ENCODE data around the gene LTBP1.
"Not testable (repeated sequence)": the region's sequence is repeated elsewhere in the genome, so short reads cannot be mapped to it uniquely, and the experiment has no call there.

The LTBP1 gene

DNA sequence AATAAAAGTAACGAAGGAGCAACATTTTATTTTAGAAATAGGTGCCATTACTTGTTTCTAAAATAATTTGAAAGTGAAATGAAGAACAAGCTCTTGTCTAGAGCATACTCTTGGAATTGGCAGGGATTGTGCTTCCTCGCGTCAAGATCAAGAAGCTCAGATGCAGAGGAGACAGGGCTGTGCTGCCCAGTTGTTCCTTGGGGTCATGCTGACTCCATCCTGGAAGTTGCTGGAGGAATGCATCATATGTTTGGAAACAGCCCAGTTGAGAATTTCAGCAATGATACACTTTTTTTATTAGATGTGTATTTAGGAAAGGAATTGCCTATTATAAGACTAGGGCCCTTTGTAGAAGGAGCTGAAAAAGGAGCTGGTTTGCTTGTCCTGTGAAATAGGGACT, 17.2 kb downstream of the LTBP1 start:
- no peak for DNase-seq

DNA sequence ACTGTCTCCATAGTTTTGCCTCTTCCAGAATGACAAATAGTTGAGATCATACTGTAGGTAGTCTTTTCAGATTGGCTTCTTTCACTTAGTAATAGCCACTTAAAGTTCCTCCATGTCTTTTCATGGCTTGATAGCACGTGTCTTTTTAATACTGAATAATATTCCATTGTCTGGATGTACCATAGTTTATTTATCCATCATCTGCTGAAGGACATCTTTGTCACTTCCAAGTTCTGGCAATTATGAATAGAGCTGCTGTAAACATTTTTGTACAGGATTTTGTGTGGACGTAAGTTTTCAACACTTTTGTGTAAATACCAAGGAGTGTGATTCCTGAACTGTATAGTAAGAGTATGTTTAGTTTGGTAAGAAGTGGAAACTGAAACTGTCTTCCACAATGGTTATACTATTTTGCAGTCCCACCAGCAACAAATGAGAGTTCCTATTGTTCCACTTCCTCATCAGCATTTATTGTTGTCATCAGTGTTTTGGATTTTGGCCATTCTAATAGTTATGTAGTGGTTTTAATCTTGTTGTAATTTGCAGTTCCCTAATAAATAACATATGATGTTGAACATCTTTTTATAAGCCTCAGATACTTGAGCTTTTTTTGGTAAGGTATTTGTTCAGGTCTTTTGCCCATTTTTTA, 18.9 kb downstream of the LTBP1 start:
- DNase-seq, result no peak

DNA sequence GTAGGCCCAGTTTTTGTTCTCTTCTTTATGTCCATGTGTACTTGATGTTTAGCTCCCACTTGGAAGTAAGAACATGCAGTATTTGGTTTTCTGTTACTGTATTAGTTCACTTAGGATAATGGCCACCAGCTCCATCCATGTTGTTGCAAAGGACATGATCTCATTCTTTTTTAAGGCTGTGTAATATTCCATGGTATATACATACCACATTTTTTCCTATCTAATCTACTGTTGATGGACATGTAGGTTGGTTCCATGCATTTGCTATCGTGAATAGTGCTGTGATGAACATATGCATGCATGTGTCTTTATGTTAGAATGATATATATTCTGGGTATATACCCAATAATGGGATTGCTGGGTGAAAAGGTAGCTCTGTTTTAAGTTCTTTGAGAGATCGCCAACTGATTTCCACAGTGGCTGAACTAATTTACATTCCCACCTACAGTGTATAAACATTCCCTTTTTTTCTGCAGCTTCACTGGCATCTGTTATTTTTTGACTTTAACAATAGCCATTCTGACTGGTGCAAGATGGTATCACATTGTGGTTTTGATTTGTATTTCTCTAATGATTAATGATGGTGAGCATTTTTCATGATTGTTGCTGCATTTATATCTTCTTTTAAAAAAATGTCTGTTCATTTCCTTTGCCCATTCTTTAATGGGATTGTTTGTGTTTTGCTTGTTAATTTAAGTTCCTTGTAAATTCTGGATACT, 22.9 kb downstream of the LTBP1 start:
- DNase-seq, result no peak

DNA sequence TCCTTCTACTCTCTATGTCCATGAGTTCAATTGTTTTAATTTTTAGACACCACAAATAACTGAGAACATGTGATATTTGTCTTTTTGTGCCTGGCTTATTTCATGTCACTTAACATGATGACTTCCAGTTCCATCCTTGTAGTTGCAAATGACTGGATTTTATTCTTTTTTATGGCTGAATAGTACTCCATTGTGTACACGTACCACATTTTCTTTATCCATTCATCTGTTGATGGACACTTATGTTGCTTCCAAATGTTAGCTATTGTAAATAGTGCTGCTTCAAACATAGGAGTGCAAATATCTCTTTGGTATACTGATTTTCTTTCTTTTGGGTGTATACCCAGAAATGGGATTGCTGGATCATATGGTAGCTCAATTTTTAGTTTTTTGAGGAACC, 27.0 kb downstream of the LTBP1 start:
- DNase-seq, result not testable (repeated sequence)

DNA sequence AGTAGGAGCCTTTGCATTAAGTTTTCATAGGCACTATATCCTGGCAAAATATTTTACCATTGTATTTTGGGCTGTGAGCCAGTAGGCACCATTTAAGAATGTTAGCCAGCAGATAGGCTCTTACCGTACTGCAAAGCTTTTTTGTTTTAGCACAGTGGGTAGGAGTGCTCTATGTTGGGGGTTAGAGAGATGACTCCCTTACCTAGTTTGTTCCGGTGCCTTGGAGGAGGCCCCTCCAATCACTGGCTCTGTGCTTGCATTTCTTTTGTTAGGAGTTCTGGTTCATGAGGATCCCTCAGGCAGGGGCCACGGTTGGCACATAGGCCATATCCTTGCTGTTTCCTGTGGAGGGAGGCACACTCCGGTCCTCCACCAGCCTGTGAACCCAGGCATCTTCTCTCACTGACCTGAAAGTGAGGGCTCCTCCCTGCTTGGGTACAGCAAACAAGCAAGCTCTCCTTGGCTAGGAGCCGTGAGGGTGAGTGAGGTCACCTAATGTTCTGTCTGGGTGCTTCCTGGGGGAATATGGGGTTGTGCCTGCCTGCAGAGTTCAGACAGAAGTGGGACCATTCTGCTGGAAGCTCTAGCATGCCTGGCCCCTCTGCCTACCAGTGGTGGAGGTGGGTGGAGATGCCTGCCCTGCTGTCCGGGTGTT, 29.8 kb downstream of the LTBP1 start:
- DNase-seq, result no peak

DNA sequence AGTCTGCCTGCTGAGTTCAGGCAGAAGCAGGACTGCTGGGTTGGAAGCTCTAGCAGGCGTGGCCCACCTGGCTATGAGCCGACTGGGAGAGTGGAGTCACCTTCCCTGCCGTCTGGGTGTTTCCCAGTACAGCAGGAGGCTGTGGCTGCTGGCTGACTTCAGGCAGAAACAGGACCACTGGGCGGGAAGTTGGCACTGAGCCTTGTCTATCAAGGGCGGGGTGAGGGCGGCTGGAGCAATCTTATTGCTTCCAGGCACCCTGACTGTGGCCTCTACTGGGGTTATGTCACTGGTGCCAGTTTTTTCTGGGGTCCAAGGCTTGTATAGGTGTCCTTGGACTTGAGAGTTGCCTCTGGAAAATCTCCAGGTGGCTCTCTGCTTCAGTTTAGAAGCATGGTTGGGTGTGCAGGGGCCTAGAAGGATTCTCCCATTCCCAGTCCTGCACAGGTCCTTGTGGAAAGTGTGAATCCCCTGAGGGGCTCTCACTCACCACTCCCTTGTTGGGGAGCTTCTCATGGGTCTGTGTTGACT, 30.5 kb downstream of the LTBP1 start:
- no peak for DNase-seq

DNA sequence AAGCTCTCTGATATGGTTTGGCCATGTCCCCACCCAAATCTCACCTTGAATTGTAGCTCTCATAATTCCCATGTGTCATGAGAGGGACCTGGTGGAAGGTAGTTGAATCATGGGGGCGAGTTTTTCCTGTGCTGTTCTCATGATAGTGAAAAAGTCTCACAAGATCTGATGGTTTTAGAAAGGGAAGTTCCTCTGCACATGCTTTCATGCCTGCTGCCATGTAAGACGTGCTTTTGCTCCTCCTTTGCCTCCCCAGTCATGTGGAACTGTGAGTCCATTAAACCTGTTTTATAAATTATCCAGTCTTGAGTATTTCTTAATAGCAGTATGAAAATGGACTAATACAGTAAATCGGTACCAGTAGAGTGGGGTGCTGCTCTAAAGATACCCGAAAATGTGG, 34.9 kb downstream of the LTBP1 start:
- DNase-seq, result no peak

- not testable (repeated sequence) for DNase-seq
These were observed 36.6 kb downstream of the LTBP1 start for GRCh38 chr2:32983193-32983924.

DNA sequence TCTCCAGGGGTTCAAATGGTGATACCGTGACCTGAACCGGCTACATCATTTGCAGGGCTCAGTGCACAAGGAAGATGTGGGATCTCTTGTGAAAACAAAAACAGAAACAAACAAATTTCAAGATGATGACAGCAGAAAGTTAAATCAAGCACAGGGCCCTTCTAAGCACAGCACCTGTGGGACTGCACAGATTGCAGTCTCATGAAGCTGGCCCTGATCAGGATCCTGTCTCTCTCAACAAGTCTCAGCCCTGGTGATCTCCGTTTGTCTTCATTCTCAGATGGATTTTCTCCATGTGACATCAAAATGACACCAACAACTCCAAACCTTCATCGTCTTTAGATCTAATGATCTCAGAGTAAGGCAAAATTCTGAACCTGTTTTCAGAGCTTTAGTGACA, 39.7 kb downstream of the LTBP1 start:
- no peak for DNase-seq

DNA sequence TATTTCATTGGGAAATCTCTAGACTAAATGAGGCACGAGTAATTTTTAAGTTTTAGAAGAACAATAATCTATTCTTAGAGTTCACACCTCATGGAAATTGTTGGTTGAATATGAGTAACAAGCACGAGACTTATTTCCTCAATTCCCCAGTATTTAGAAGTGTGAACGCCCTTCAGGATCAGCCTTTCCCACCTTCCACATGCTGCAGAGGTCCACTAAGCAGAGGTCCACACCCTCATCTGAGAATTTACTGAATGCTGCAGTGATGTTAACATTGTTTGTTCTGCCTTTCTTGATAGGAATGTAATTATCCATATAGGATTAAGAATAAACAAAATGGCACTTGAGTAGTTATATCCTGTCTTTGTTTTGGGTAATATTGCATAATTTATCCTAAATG, 41.8 kb downstream of the LTBP1 start:
- DNase-seq, result no peak

- DNase-seq, result no peak
These were observed 43.8 kb downstream of the LTBP1 start for GRCh38 chr2:32990556-32990955.

DNA sequence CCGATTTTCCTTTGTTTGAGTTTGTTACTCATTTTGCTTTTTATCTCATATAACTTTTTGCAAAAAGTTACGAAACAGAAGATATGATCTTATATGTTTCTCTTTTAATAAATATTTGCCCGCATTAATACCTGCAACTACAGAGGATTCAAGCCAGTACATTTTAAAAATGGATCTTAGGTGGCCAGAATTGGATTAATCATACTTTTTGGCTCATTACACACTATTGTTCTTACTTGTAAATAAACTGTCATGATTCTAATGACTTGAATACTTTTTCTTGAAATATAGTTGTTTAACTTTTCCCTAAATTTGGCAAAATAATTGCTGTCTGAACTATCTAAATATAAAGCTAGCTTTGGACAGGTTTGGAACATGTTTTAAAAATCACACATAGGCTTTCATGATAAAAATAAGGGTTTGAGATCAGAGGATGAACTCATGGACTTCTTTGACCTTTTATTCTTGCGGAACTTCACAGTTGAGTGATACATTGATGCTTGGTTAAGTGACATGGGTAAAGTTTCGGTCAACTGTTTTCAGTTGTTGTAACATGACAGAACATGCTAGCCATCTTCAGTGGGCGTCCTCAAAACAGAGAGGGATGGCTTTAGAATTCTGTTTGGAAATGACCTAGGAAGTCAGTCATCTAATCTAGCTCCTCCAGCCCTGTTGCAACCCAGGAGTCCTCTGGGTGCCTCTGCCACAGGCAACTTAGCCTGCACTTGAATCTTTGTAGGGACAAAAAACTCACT, 44.5 kb downstream of the LTBP1 start:
- DNase-seq, result no peak

GRCh38 chr2:32993005-32993539, 46.3 kb downstream of the LTBP1 start:
- DNase-seq, result no peak

DNA sequence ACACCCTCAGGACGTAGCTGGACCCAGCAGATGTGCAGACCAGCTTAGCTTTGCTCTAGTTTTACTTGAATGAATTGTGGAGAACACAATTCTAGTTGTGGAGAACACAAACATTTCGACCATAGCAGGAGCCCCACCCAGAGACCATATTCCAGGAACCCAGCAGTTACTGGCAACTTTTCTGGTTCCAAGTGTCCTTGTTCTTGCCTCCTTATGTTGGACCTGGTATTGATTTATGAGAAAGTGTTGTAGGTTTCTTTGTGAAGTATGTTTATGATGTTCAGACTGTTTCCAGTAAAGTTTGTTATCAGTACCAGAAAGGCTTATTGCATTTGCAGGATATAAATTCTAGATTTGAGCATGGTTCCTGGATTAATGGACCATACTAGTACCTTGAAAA, 51.0 kb downstream of the LTBP1 start:
- no peak for DNase-seq

DNA sequence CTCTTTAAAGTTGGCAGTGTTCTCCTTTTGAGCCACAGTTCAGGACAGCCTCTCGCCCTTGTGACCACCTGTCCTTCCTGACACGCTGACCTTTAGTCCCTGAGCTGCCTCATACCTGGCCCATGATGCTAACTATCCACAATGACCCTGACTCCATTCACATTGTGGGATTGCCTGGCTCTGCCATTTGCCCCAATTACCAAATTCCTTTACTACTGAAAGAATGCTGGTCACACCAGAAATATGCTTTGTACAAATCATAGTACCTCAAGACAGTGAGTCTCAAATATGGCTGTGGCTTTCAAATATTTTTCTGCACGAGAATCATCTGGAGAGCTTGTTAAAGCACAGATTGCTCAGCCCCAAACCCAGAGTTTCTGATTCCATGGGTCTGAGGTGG, 54.2 kb downstream of the LTBP1 start:
- DNase-seq, result no peak

- DNase-seq, result no peak
These were observed 55.1 kb downstream of the LTBP1 start for GRCh38 chr2:33001823-33002222.

- DNase-seq, result no peak
These were observed 56.1 kb downstream of the LTBP1 start for GRCh38 chr2:33002863-33003262.

DNA sequence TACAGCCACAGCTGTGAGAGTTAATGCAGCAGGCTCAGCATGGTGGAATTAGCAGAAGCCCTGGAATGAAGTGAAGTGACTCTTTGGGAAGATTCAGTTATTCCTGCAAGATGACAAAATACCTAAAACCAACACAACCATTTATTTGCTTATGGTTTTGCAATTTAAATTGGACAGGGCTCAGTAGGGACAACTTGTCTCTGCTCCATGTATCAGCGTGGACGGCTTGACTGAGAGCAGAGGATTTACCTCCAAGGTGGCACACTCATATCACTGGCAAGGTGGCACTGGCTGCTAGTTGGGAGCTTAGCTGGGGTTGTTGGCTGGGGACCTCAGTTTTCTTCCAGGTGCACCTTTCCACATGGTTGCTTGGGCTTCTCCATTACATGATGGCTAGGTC, 58.3 kb downstream of the LTBP1 start:
- DNase-seq, result no peak

GRCh38 chr2:33008716-33009115, 62.0 kb downstream of the LTBP1 start:
- no peak for DNase-seq

DNA sequence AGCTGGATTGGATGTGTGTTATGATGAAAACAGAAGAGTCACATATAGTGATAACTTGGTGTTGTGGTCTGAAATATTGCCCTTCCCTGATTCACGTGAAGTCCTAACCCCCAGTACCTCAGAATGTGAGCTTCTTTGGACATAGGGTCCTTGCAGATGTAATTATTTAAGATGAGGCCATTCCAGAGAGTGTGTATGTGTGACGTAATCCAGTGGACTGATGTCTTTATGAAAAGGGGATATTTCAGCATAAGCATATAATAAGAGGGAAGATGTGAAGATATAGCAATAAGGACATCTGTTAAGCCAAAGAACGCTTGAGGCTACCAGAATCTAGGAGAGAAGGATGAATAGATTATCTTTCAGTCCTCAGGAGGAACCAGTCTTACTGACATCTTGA, 62.5 kb downstream of the LTBP1 start:
- no peak for DNase-seq

DNA sequence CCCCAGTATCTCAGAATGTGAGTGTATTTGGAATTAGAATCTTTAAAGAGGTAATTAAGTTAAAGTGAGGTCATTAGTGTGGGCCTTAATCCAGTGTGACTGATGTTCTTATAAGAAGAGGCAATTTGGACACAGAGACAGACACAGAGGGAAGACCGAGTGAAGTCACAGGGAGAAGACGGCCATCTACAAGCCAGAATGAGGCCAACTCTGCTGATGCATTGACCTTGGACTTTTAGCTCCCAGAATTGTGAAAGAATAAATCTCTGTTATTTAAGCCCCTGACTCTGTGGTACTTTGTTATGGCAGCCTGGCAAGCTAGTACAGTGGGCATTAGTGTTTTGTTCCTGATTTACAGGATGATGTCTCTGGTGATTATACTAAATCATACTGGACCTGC, 64.6 kb downstream of the LTBP1 start:
- DNase-seq, result no peak

DNA sequence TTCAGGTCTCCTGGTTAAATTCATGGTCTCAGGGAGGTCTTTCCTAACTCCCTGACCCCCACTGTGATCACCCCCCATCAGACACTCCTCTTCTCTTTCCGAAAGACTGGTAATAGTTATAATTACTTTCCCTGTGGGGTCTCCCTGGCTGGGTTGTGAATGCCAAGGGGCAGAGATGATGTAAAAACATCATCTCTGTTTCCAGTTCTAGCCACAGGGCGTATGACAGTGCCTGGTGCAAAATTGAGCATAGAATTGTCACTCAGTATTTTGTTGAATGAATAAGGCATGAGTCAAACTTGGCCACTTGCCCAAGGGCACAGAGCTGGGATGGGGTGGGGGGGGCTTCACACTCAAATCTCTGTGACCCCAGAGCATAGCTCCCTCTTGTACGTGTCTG, 65.2 kb downstream of the LTBP1 start:
- no peak for DNase-seq
